T47D (cell line): Measurements from ENCODE around the gene DCDC2C.

Source experiments
- DNase-seq, 2 experiments: peaks; one replicate each; pipeline versions ENCODE4 v3.0.0 to v3.0.0-alpha.2; 2011 to 2012; ENCODE audit warnings: low read depth in 1 of 2, low spot score in 1 of 2
- JUND ChIP-seq: IDR thresholded peaks from 2 replicates; pipeline ENCODE4 v1.6.1; 2012; ENCODE audit warnings: low read depth
- in situ Hi-C: cut with HindIII; loops from 2 replicates; pipeline ENCODE4 v1.10.0; 2016; ENCODE audit warnings: low sequenced_read_pairs, low pct_unique_long_range_greater_than_20kb

The DCDC2C gene

DNA sequence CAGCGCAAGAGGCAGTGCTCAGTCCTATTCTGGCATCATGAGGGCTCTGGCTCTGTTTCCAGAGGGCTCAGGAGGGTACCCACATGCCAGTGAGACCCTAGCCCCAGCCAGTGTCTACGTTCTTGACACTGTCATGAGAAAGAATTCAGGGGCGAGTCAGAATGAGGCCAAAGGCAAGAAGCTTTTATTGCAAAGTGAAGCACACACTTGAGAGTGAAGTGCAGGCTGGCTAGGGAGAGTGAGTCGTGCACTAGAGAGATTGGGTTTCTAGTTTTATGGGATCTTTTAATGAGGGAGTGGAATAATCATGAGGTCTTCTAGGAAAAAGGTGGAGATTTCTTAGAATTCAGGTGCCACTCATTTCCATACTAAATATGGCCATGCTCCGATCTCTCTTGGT is 164.1 kb downstream of the DCDC2C start:
- no peak for DNase-seq
- in situ Hi-C loops: no loop called here
- no peak for TF ChIP-seq JUND

DNA sequence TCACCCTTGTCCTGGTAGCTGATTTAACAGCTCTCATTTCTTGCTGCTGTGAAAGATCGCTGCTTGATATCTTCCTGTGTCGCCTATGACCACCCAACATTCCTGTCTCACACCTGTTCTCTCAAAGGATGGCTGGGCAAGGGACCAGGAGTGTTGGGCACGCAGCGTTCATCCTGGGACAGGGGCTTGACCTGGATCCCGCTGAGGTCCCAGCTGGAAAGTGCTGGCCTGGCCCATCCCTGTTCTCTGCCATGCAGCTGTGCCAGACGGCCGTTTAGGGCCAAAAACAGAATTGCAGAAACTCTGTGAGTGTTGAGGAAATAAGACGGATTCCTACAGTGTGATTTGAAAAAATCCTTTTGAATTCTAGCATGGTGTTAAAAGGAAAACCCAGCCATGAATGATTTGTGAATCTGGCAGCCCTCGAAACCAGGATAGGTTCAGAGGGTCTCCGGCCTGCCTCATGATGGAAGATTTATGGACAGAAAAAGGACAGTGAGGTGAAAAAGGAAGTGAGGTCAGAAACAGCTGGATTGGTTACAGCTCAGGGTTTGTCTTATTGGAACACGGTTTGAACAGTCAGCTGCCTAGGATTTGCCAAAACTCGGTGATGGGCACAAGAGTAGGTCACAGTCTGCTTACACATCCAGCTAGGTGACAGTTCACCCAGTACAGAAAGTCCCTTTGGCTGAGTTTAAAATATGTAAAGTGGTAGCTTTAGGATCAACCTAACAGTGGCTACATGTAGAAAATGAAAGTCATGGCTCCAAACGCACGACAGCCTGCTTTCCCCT is 164.8 kb downstream of the DCDC2C start:
- in situ Hi-C loops: no loop called here
- no peak for DNase-seq
- TF ChIP-seq JUND: no peak

DNA sequence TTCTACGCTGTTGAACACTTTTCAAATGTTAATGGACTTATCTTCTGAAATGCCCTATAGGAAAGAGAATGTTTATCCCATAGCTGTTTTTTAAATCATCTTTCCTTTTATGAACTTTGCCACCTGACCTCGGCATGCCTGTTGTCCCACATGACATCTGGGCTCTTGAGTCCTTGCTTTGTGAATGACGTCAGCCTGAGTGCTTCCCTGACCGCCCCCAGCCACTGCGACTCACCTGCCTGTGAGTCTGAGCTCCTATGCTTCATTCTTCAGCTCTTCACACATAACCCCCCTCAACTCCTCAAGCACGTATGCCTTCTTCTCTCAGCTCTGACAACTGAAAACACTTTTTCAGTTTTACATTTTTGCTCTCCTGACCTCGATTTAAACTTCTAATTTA is 166.8 kb downstream of the DCDC2C start:
- no peak for DNase-seq
- in situ Hi-C loops: no loop called here
- no peak for TF ChIP-seq JUND

DNA sequence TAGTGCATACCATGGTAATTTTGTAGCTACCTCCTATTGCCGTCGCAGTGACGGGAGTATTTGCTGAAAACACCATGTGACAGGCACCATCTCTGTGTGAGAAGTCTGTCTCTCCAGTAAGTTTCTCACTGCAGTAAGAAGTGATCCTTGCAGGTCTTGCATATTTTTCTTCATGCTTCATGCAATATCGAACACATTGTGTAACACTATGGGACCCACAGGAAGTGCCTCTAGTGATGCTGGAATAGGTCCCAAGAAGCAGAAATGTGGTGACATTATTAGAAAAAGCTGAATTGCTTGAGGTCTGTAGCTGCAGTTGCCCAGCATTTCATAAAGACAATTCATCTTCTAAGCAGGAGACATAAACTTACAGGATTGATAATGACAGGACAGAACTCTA is 167.6 kb downstream of the DCDC2C start:
- TF ChIP-seq JUND: no peak
- in situ Hi-C loops: no loop called here
- DNase-seq: no peak

DNA sequence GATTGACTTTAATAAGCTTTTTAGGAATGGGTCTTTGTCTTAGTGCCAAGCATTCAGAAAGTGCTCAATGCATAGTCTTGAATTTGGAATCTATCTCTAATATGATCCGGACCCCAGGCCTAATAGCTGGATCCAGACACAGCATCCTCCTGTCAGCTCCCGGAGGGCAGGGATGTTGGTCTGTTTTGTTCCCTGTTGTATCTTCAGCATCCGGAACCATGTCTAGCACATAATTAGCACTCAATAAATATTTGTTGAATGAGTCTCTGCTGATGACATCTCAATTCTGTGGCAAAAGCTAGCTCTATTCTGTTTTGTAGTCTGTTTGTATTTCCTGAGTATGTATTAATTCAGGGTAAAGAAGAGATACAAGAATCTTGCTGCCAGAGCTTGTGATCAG is 169.1 kb downstream of the DCDC2C start:
- in situ Hi-C loops: no loop called here
- TF ChIP-seq JUND: no peak
- no peak for DNase-seq

DNA sequence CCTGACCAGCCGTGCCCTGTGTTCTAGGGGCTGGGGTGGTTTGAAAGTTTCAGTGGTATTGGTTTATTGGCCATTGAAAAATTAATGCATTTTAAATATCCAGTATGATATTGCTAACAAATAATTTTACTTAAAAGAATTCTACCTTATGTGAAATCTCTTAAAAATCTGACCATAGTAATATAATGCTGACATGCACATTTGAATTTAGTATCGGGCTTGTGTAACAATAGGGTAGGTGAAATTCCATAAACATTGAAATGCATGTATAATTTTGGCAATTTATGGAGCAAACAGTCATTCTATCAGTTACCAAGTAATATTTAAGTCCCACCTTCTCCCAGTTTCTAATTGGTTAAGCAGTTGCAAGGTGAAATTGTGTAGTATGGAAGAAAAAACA is 170.5 kb downstream of the DCDC2C start:
- TF ChIP-seq JUND: no peak
- in situ Hi-C loops: no loop called here
- DNase-seq: no peak

DNA sequence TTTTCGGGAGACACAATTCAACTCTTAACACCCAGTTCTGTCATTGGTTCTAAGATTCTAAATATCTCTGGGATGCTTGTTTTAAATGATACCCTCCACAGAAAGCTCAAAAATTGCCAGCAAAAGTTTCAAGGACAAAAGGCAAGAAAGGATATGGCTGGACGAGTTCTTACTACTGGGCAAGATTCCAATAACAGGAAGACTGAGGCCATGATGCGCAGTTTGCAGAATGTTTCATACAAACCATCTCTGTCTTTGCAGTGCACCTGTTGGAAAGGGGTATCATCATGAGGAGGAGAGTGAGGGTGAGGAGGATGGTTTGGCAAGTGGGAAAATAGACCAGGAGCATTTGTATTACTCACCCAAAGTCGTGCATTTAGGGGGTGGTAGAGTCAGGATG is 172.8 kb downstream of the DCDC2C start:
- in situ Hi-C loops: no loop called here
- no peak for DNase-seq
- no peak for TF ChIP-seq JUND

DNA sequence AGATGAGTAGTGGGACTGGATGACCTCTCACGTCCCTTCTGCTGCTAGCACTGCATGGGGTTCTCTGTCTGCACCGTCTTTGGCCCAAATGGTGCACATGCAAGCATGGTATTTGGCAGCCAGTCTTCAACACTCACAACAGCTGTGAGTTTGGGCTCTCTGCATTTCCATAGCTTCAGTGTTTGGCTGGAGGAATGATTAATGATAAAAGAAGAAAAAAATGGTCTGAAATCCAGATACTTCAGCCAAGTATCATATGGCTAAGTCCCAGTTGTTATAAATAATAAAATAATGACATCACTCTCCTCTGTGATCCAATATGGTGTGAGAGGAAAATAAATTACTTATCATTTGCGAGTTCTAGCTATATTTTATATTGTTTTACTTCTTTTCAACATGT is 173.3 kb downstream of the DCDC2C start:
- DNase-seq: no peak
- in situ Hi-C loops: no loop called here
- TF ChIP-seq JUND: no peak

DNA sequence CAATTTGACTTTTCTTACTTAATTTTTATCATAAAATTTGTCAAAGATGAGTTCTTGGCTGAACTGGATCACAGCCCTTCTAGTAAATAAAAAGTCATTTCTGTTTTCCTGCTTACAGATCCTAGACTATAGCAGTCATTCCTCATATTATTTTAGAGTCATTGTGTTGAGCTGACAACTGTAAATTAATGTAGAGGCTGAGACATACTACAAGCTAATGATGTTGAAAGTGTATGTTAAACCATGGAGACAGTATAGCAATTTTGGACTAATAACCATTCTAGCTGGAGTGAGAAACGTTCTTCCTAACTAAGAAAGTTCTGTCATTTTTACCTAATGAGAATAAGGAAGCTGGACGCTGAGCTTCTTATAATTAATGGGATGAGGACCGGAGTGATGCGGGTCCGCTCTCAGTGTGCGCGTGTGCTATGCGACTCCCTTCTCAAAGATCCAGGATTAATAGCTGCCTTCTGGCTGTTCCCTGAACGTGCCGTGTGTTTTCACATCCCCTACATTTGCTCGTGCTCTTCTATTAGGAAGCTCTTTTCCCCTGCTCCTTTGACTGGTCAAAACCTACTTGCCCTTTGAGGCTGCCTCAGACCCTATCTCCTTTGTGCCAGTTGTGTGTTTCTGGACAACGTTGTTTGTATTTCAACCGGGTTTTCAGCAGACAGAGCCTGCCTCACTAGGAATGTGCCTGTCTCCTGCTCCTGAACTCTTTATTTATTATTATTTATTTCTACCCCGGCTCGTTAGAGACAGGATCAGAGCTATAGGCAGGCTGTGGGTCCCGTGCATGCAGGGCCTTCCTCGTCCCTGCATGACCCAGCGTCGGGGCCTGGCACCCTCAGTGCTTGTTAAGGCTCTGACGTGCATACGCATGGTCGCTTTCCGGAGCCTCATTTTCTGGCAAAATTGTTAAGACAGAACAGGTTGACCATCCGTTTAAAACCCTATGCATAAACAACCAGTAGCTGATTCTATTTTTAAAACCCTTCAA is 182.6 kb downstream of the DCDC2C start:
- in situ Hi-C loops: no loop called here
- no peak for TF ChIP-seq JUND
- DNase-seq: no peak

DNA sequence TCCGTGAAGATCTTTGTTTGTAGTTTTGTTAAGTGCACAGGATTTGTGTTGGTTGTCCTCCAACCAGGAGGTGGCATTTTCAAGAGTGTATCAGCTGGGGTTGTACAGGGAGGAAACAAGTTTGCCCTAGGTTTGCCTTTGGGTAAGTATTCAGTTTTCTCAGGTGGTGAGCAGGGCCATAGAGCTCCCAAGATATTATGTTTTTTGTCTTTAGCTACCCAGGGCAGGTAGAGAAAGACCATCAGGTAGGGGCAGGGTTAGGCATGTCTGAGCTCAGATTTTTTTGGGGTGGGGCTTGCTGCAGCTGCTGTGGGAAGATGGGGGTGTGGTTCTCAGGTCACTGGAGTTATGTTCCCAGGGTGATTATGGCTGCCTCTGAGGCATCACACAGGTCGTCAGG is 191.6 kb downstream of the DCDC2C start:
- no peak for DNase-seq
- no peak for TF ChIP-seq JUND
- in situ Hi-C loops: no loop called here
